Uterus (tissue), 4 donors: ENCODE results near the gene NUDT3. TPM values are rescaled to one million over a fixed set of nuclear protein-coding genes. Genes with fewer than 3 reads are reported as not detected.
A peak's percentile ranks its signal among the peaks of the same experiment; 100 is the strongest.

Source experiments
- DNase-seq, 2 donors: peaks; one replicate each; pipeline ENCODE4 v3.0.0-alpha.2; 2019 to 2020
- H3K27ac ChIP-seq, 2 donors: fragments of 200-600 bp; sonication (generic); 1 replicate in 1 of 2; 2 replicates in 1 of 2; pipeline ENCODE4 v1.5.1; 2016 to 2018
- H3K27me3 ChIP-seq, 2 donors: fragments of 200-600 bp; sonication (generic); one replicate each; pipeline ENCODE4 v1.5.1; 2018 to 2019; ENCODE audit warnings: control low read depth in 1 of 2
- H3K36me3 ChIP-seq, 2 donors: fragments of 200-600 bp; sonication (generic); one replicate each; pipeline ENCODE4 v1.5.1; 2019; ENCODE audit warnings: control low read depth in 1 of 2
- H3K4me1 ChIP-seq, 2 donors: fragments of 200-600 bp; sonication (generic); one replicate each; pipeline ENCODE4 v1.5.1; 2018 to 2019; ENCODE audit warnings: control low read depth in 1 of 2
- H3K4me3 ChIP-seq, 2 donors: fragments of 200-600 bp; sonication (generic); 1 replicate in 1 of 2; 2 replicates in 1 of 2; pipeline ENCODE4 v1.5.1; 2018 to 2019; ENCODE audit warnings: mild to moderate bottlenecking in 1 of 2
- H3K9me3 ChIP-seq, 2 donors: fragments of 200-600 bp; sonication (generic); one replicate each; pipeline ENCODE4 v1.5.1; 2019; ENCODE audit warnings: control low read depth in 1 of 2
- CTCF ChIP-seq, 4 experiments: fragments of 200-600 bp in 2 of 4; fragments of 450-650 bp in 2 of 4; sonication (generic) in 2 of 4; IDR thresholded peaks; one replicate each; pipeline ENCODE4 v1.5.1; 2016 to 2019; ENCODE audit warnings: antibody characterized with exemption in 4 of 4, mild to moderate bottlenecking in 2 of 4, moderate library complexity in 1 of 4
- POLR2A ChIP-seq, 2 donors: fragments of 450-650 bp; IDR thresholded peaks; one replicate each; pipeline ENCODE4 v1.6.1; 2016; ENCODE audit warnings: antibody characterized with exemption in 2 of 2, mild to moderate bottlenecking in 1 of 2, moderate library complexity in 1 of 2
- intact Hi-C: fragments of 100-400 bp; cut with DNase I; formaldehyde crosslinking; loops from one replicate; pipeline ENCODE4 v1.15.1; 2023; ENCODE audit warnings: low total_unique reads
- total RNA-seq, 4 donors: library from RNA; depleted of rRNA in 3 of 4; stranded (reverse); fragments of >200 nt in 3 of 4; gene quantifications; one replicate each; pipeline versions ENCODE4 v1.1.0 to v1.2.4, GENCODE V29; 2014 to 2023
- donor health status: DM: yes; HTN: yes; CAD: no.

NUDT3 gene
- 10 to 100 TPM; 15.6 to 58.8 (median 38.2) TPM for total RNA-seq

GRCh38 chr6:34392497-34393190 lies at the start of gene NUDT3:
NUDT3 (minus strand) TSS chr6:34392669; CDS start chr6:34392362, 307 bp downstream.
- H3K27ac ChIP-seq = peak within 1 kb of the TSS; percentile 94 to 96
- H3K27me3 ChIP-seq = no peaks in the 10 kb centered on the region
- peak; percentile 94 to 96 for DNase-seq
- H3K9me3 ChIP-seq = no peaks in the 10 kb centered on the region
- TF ChIP-seq POLR2A (IDR thresholded peaks at IDR 0.05) = peak; percentile 59 to 85
- TF ChIP-seq CTCF (IDR thresholded peaks at IDR 0.05) = peak; percentile 73 to 95 (median 89)
- intact Hi-C loops = loop anchor here (5.0 kb wide), 1 partner anchor 145 kb away; the partner anchor contains the start of gene SMIM29
- peak within 1 kb of the TSS; percentile 58 to 96 for H3K4me3 ChIP-seq
- no peaks in the 10 kb centered on the region for H3K36me3 ChIP-seq
- H3K4me1 ChIP-seq = peaks cover 0 to 7% of the 10 kb centered on the region in 2 donors

GRCh38 chr6:34441526-34441925 lies 49.1 kb upstream of the NUDT3 start:
- Histone ChIP-seq H3K4me3 (no peak overlapping the region), H3K4me1 (no peaks in the 10 kb centered on the region), H3K36me3 (no peaks in the 10 kb centered on the region), H3K27ac (no peak overlapping the region), H3K27me3 (no peaks in the 10 kb centered on the region), H3K9me3 (no peaks in the 10 kb centered on the region)
- intact Hi-C loops = no loop called here
- no peak for DNase-seq
- TF ChIP-seq CTCF (IDR thresholded peaks at IDR 0.05) (no peak), POLR2A (IDR thresholded peaks at IDR 0.05) (no peak)

GRCh38 chr6:34439442-34439841 lies 47.0 kb upstream of the NUDT3 start:
- H3K4me1 ChIP-seq = no peaks in the 10 kb centered on the region
- H3K9me3 ChIP-seq = no peaks in the 10 kb centered on the region
- intact Hi-C loops = no loop called here
- DNase-seq = no peak
- no peak for TF ChIP-seq POLR2A (IDR thresholded peaks at IDR 0.05)
- TF ChIP-seq CTCF (IDR thresholded peaks at IDR 0.05) = no peak
- no peaks in the 10 kb centered on the region for H3K27me3 ChIP-seq
- H3K4me3 ChIP-seq = no peak overlapping the region
- H3K36me3 ChIP-seq = no peaks in the 10 kb centered on the region
- no peak overlapping the region for H3K27ac ChIP-seq

- TF ChIP-seq CTCF (IDR thresholded peaks at IDR 0.05) (no peak), POLR2A (IDR thresholded peaks at IDR 0.05) (no peak)
- Histone ChIP-seq H3K4me1 (no peaks in the 10 kb centered on the region), H3K36me3 (no peaks in the 10 kb centered on the region), H3K9me3 (no peaks in the 10 kb centered on the region), H3K4me3 (no peak overlapping the region), H3K27ac (no peak overlapping the region), H3K27me3 (no peaks in the 10 kb centered on the region)
- DNase-seq = no peak
- intact Hi-C loops = no loop called here
Observed at GRCh38 chr6:34438705-34439104, 46.2 kb upstream of the NUDT3 start.

- Histone ChIP-seq H3K36me3 (no peaks in the 10 kb centered on the region), H3K9me3 (no peaks in the 10 kb centered on the region), H3K4me1 (no peaks in the 10 kb centered on the region), H3K27me3 (no peaks in the 10 kb centered on the region), H3K27ac (no peak overlapping the region), H3K4me3 (no peak overlapping the region)
- TF ChIP-seq CTCF (IDR thresholded peaks at IDR 0.05) = no peak
- no peak for TF ChIP-seq POLR2A (IDR thresholded peaks at IDR 0.05)
- intact Hi-C loops = no loop called here
- no peak for DNase-seq
Observed at GRCh38 chr6:34437644-34437970, 45.1 kb upstream of the NUDT3 start.
